Fibroblast of lung (primary cell): ENCODE results near the gene DSCAML1.

Experiments
- EZH2 ChIP-seq: IDR thresholded peaks from 2 replicates; pipeline ENCODE4 v1.5.1; 2012; ENCODE audit warnings: low read length, control low read depth, mild to moderate bottlenecking; ENCODE audit errors: missing control alignments
- TF ChIP-seq, protein P1 (sequence below), 2 donors: IDR thresholded peaks in 1 of 2; conservative IDR thresholded peaks in 1 of 2; 1 replicate in 1 of 2; 2 replicates in 1 of 2; pipeline ENCODE4 v1.5.1; 2011 to 2012; ENCODE audit warnings: low read length in 2 of 2, control low read depth in 1 of 2, inconsistent platforms in 1 of 2, low read depth in 1 of 2, mild to moderate bottlenecking in 1 of 2

DNA sequence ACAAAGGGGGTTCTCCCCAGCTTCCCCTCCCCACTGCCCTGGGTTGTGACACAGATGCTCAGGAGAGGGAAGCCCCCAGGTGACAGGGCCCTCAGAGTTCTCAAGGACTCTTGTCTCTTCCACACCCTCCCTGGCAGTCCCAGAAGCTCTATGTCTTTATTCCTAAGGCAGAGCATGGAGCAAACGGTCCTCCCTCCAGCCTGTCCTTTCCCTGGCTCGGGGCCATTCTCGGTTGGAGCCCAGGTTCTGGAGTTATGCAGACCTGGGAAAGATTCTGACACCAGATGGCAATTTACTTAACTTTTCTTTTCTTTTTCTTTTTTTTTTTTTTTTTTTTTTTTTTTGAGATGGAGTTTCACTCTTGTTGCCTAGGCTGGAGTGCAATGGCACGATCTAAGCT, 282.8 kb downstream of the DSCAML1 start:
- TF ChIP-seq, protein P1, sequence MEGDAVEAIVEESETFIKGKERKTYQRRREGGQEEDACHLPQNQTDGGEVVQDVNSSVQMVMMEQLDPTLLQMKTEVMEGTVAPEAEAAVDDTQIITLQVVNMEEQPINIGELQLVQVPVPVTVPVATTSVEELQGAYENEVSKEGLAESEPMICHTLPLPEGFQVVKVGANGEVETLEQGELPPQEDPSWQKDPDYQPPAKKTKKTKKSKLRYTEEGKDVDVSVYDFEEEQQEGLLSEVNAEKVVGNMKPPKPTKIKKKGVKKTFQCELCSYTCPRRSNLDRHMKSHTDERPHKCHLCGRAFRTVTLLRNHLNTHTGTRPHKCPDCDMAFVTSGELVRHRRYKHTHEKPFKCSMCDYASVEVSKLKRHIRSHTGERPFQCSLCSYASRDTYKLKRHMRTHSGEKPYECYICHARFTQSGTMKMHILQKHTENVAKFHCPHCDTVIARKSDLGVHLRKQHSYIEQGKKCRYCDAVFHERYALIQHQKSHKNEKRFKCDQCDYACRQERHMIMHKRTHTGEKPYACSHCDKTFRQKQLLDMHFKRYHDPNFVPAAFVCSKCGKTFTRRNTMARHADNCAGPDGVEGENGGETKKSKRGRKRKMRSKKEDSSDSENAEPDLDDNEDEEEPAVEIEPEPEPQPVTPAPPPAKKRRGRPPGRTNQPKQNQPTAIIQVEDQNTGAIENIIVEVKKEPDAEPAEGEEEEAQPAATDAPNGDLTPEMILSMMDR (conservative IDR thresholded peaks at IDR 0.05 in 1 of 2, IDR thresholded peaks at IDR 0.05 in 1 of 2; ENCODE audit: low read depth in 1 of 2, low read length in 2 of 2) = no peak
- TF ChIP-seq EZH2 = no peak
